Measurements from ENCODE around the gene JUN.
A peak's percentile ranks its signal among the peaks of the same experiment; 100 is the strongest.

Gene JUN

GRCh38 chr1:58780836-58781452 lies 2.9 kb downstream of the JUN start:
- peak; percentile 56 for DNase-seq (ENCODE audit: low read depth)
- peak overlapping the region; percentile 96 for H3K4me3 ChIP-seq (replicated peaks; ENCODE audit: low read depth, low read length)
- TF ChIP-seq CTCF (IDR thresholded peaks at IDR 0.05; ENCODE audit: low read length, missing control alignments) = no peak

- H3K4me3 ChIP-seq (replicated peaks; ENCODE audit: low read depth, low read length) = peak overlapping the region; percentile 96
- peak; percentile 44 for DNase-seq (ENCODE audit: low read depth)
These were observed 3.4 kb downstream of the JUN start for GRCh38 chr1:58780411-58780810.

GRCh38 chr1:58779801-58780382 lies 4.0 kb downstream of the JUN start:
- TF ChIP-seq CTCF (IDR thresholded peaks at IDR 0.05; ENCODE audit: low read length, missing control alignments) = no peak
- peak overlapping the region; percentile 96 for H3K4me3 ChIP-seq (replicated peaks; ENCODE audit: low read depth, low read length)

More at GRCh38 chr1:58780411-58780810, 3.4 kb downstream of the JUN start:
- TF ChIP-seq CTCF (IDR thresholded peaks at IDR 0.05; ENCODE audit: low read length, missing control alignments) = no peak

GRCh38 chr1:58779059-58779754 lies 4.6 kb downstream of the JUN start:
- DNase-seq (ENCODE audit: low read depth) = peak; percentile 53
- TF ChIP-seq CTCF (IDR thresholded peaks at IDR 0.05; ENCODE audit: low read length, missing control alignments) = no peak
- no peak overlapping the region for H3K4me3 ChIP-seq (replicated peaks; ENCODE audit: low read depth, low read length)

More at GRCh38 chr1:58779801-58780382, 4.0 kb downstream of the JUN start:
- peak; percentile 88 for DNase-seq (ENCODE audit: low read depth)

GRCh38 chr1:58778385-58779000 lies 5.4 kb downstream of the JUN start:
- no peak for TF ChIP-seq CTCF (IDR thresholded peaks at IDR 0.05; ENCODE audit: low read length, missing control alignments)
- DNase-seq (ENCODE audit: low read depth) = no peak
- no peak overlapping the region for H3K4me3 ChIP-seq (replicated peaks; ENCODE audit: low read depth, low read length)

GRCh38 chr1:58774027-58774426 lies 9.8 kb downstream of the JUN start:
- DNase-seq (ENCODE audit: low read depth) = no peak
- H3K4me3 ChIP-seq (replicated peaks; ENCODE audit: low read depth, low read length) = no peak overlapping the region
- no peak for TF ChIP-seq CTCF (IDR thresholded peaks at IDR 0.05; ENCODE audit: low read length, missing control alignments)

All from fibroblast of pulmonary artery (primary cell).